LNCaP clone FGC (cell line): Measurements from ENCODE around the gene UGT2B7.

Source experiments
- DNase-seq: peaks from one replicate; pipeline ENCODE4 v3.0.0-alpha.2; 2011; ENCODE audit warnings: low read depth
- H3K4me3 ChIP-seq: 2 replicates; pipeline ENCODE4 v1.5.1; 2011; ENCODE audit warnings: mild to moderate bottlenecking, low read depth, low read length, control low read depth
- TF ChIP-seq, protein P1 (sequence below): IDR thresholded peaks from 2 replicates; pipeline ENCODE4 v1.5.1; 2012; ENCODE audit warnings: mild to moderate bottlenecking; ENCODE audit not compliant: control insufficient read depth, insufficient read depth; ENCODE audit errors: extremely low read depth

UGT2B7 gene

DNA sequence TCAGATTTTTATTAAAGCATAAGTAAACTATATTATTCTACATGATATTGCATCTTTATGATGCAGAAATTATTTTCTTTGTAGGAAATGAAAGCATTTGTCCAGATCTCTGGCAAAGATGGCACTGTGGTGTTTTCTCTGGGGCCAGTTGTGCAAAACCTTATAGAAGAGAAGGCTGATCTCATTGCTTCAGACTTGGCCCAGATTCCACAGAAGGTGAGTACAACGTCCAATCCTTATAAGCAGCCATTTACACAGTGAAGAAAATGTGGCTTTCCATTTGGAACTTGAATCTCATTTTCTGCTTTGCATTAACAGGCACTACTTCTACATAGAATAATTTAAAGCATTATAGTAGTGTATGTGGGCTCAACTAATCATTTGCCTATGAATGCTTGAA, 6.9 kb upstream of the UGT2B7 start:
- TF ChIP-seq, protein P1, sequence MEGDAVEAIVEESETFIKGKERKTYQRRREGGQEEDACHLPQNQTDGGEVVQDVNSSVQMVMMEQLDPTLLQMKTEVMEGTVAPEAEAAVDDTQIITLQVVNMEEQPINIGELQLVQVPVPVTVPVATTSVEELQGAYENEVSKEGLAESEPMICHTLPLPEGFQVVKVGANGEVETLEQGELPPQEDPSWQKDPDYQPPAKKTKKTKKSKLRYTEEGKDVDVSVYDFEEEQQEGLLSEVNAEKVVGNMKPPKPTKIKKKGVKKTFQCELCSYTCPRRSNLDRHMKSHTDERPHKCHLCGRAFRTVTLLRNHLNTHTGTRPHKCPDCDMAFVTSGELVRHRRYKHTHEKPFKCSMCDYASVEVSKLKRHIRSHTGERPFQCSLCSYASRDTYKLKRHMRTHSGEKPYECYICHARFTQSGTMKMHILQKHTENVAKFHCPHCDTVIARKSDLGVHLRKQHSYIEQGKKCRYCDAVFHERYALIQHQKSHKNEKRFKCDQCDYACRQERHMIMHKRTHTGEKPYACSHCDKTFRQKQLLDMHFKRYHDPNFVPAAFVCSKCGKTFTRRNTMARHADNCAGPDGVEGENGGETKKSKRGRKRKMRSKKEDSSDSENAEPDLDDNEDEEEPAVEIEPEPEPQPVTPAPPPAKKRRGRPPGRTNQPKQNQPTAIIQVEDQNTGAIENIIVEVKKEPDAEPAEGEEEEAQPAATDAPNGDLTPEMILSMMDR, result no peak
- no peak for DNase-seq
- H3K4me3 ChIP-seq, result no peak overlapping the region

DNA sequence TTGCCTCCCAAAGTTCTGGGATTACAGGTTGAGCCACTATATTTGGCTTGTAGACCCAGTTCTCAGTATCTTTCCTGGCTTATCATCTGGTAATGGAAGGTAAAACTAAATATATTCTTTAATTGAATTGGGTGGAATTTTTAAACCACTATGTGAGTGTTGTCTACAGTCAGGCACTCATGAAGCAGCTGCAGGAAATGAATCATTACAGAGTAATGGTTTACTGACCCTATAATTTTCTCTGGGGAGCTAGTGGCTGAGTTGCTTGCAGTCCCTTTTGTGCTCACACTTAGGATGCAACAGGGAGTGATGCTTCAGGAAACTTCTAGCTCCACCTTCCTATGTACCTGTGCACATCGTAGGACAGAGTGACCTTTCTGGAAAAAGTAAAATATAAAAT, 4.1 kb upstream of the UGT2B7 start:
- no peak overlapping the region for H3K4me3 ChIP-seq
- no peak for DNase-seq
- TF ChIP-seq, protein P1, result no peak

DNA sequence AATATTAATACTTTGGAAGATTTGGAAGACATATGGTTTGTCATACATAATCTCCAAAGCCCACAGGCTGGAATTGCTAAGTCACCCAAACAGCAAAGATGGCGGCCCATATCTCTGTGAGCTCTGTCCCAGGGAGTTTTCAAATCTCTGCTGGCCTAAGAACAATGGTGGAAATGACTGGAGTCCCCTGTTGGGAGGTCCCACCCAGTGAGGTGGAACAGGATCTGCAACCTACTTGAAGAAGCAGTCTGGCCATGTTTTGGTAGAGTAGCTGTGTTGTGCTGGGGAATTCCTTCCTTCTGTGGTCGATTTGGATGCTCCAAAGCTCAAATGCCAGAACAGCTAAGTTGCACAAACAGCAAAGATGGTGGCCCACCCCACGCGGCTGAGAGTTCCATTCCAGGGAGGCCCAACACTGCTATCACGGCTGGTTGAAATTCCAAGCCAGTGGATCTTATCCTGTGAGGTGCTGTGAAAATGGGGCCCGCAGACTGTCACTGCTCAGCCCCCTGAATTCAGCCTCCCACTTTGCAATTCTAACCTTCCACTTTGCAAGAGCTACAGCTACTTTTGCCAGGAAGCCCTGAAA, 3.2 kb upstream of the UGT2B7 start:
- TF ChIP-seq, protein P1, result no peak
- no peak for DNase-seq
- no peak overlapping the region for H3K4me3 ChIP-seq

DNA sequence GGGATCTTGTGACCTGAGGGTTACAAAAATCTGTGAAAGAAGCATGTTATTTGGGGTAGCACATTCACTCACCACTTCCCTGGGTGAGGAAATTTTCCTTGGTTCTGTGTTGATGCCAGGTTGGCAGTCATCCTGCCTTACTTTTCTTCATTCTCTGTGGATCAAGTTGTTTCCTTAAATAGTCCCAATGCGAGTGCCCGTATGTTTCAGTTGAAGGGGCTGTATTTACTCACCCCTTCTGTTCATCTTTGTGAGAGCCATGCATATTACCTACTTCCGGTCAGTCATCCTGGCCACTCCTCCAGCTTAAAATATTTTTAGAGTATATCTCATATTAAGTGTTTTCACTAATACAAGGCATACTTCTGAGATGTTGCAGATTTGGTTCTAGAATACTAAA, 2.6 kb upstream of the UGT2B7 start:
- TF ChIP-seq, protein P1, result no peak

DNA sequence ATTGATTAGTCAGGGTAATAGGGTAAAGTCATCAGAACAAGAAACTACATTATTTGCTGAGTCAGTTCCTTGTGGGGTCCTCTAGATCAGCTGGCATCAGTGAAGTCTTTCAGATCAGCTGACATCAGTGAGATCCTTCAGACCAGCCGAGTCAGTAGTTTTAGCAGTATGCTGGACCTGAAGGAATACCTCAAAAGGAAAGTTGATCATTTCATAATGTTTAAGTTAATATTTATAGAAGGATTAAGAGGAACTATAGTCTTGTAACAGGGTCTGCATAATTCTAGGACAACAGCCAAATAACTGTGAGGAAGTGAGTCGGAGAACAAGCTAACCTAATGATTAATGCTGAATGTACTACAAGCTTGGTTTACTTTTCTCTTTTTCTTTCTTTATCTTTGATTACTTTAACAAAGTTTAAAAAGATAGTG, 958 bp upstream of the UGT2B7 start:
- TF ChIP-seq, protein P1, result no peak
- peak; percentile 72 for DNase-seq
- H3K4me3 ChIP-seq, result no peak overlapping the region

More for the DNA sequence above, 2.6 kb upstream of the UGT2B7 start:
- DNase-seq, result no peak
- H3K4me3 ChIP-seq, result no peak overlapping the region

DNA sequence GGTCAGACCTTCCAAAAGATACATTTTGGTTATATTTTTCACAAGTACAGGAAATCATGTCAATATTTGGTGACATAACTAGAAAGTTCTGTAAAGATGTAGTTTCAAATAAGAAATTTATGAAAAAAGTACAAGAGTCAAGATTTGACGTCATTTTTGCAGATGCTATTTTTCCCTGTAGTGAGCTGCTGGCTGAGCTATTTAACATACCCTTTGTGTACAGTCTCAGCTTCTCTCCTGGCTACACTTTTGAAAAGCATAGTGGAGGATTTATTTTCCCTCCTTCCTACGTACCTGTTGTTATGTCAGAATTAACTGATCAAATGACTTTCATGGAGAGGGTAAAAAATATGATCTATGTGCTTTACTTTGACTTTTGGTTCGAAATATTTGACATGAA, 536 bp downstream of the UGT2B7 start:
- TF ChIP-seq, protein P1, result no peak
- H3K4me3 ChIP-seq, result no peak overlapping the region
- no peak for DNase-seq

DNA sequence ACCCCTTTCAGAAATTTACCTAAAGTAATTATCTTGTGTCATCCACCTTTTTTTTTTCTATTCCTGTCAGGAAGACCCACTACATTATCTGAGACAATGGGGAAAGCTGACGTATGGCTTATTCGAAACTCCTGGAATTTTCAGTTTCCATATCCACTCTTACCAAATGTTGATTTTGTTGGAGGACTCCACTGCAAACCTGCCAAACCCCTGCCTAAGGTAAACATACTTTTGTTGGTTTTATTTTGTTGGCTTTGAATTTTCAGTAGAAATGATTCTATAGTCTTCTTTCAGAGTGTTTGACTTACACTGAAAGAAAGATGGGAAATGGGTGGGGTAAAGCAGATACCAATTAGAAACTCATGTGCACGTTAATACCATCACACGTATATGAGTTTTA, 2.2 kb downstream of the UGT2B7 start:
- TF ChIP-seq, protein P1, result no peak
- H3K4me3 ChIP-seq, result no peak overlapping the region
- DNase-seq, result peak; percentile 40
